ENCODE data around the gene TCFL5. TPM values are rescaled to one million over a fixed set of nuclear protein-coding genes. Genes with fewer than 3 reads are reported as not detected.
A peak's percentile ranks its signal among the peaks of the same experiment; 100 is the strongest.

TCFL5 gene
- total and polyA plus RNA-seq, 12 donors: 2.5 to 8.3 (median 6.4) TPM

GRCh38 chr20:62887152-62887859 is 25.7 kb upstream of the TCFL5 start:
- 51% methylated on average over 13 of the region's 13 CpGs for WGBS, 2 donors
- intact Hi-C loops (cut with DNase I): no loop called here

GRCh38 chr20:62886709-62887058 is 25.1 kb upstream of the TCFL5 start:
- Histone ChIP-seq H3K4me3 (no peak overlapping the region), H3K27me3 (no peaks in the 10 kb centered on the region), H3K36me3 (peaks cover 4 to 76% (median 42%) of the 10 kb centered on the region in 9 donors), H3K9me3 (no peaks in the 10 kb centered on the region), H3K4me1 (peaks cover 0 to 13% (median 0%) of the 10 kb centered on the region in 9 donors), H3K27ac (no peak overlapping the region)
- intact Hi-C loops (cut with DNase I): no loop called here
- DNase-seq (no peak), ATAC-seq (no peak)
- WGBS, 2 donors: 78 to 84% methylated on average over 7 of the region's 7 CpGs
- TF ChIP-seq CTCF (IDR thresholded peaks at IDR 0.05): no peak

More at GRCh38 chr20:62887152-62887859, 25.7 kb upstream of the TCFL5 start:
- TF ChIP-seq CTCF (IDR thresholded peaks at IDR 0.05): no peak
- peaks cover 0 to 13% (median 0%) of the 10 kb centered on the region in 9 donors for H3K4me1 ChIP-seq
- no peaks in the 10 kb centered on the region for H3K9me3 ChIP-seq
- H3K27me3 ChIP-seq: no peaks in the 10 kb centered on the region
- peaks cover 6 to 76% (median 48%) of the 10 kb centered on the region in 9 donors for H3K36me3 ChIP-seq
- H3K4me3 ChIP-seq: no peak overlapping the region
- peak in 7 of 8 donors; percentile 32 to 90 (median 69) for ATAC-seq
- peak in 1 of 2 donors; percentile 52 for DNase-seq
- H3K27ac ChIP-seq: peak overlapping the region in 1 of 10 donors; percentile 16

GRCh38 chr20:62885896-62886708 is 24.5 kb upstream of the TCFL5 start:
- no peak for TF ChIP-seq CTCF (IDR thresholded peaks at IDR 0.05)
- H3K9me3 ChIP-seq: no peaks in the 10 kb centered on the region
- intact Hi-C loops (cut with DNase I): no loop called here
- peaks cover 0 to 13% (median 0%) of the 10 kb centered on the region in 9 donors for H3K4me1 ChIP-seq
- H3K4me3 ChIP-seq: no peak overlapping the region
- no peak for DNase-seq
- 82 to 87% methylated on average over 23 of the region's 23 CpGs for WGBS, 2 donors
- H3K27me3 ChIP-seq: no peaks in the 10 kb centered on the region
- ATAC-seq: peak in 2 of 8 donors; percentile 9 to 24
- H3K36me3 ChIP-seq: peaks cover 4 to 76% (median 41%) of the 10 kb centered on the region in 9 donors
- H3K27ac ChIP-seq: no peak overlapping the region

DNA sequence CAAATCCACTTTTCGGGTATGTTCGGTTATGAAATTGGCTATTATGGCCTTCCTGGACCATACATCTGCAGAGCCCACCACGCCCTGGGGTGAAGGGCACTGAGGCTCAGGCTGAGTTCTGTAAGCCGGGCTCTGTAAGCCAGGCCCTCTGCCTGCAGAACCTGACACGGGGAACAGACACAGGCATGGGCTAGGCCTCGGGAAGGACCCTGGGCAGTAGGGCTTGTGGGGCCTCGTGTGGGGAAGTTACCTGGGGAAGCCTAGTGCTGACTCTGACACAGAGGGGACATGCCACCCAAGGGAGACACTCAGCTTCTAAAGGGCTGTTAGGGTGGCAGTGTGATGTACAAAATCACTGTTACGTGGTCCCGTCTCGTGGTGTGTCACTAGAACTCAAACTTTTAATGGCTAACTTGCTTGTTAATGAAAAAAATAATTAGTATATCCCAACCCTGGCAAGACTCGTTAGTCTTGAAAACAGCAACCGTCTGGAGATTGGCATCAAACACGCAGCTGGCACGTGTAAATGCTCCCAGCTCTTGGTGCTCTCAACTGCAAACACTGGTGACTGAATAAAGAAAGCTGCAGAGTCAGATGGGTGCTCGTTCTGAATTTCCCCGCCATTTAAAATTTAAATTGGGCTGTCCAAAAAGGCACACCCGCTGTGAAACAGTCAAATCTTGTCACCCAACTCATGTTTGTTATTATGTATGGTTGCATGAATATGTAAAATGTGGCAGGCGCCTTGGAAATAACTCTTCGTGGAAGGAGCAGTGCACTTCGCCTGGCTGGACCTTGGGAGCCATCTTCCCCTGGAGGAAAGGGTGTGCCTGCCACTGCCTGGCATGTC is 23.6 kb upstream of the TCFL5 start:
- no peak for TF ChIP-seq CTCF (IDR thresholded peaks at IDR 0.05)
- 86 to 87% methylated on average over 20 of the region's 20 CpGs for WGBS, 2 donors
- Histone ChIP-seq H3K36me3 (peaks cover 4 to 76% (median 41%) of the 10 kb centered on the region in 9 donors), H3K4me1 (peaks cover 0 to 13% (median 0%) of the 10 kb centered on the region in 9 donors), H3K27ac (no peak overlapping the region), H3K4me3 (no peak overlapping the region), H3K27me3 (no peaks in the 10 kb centered on the region), H3K9me3 (no peaks in the 10 kb centered on the region)
- no peak for ATAC-seq
- intact Hi-C loops (cut with DNase I): no loop called here
- no peak for DNase-seq

All from heart right ventricle (tissue), 16 donors.